A549 treated with AZD9567 at 1 μM for 4 hours (cell line): Measurements from ENCODE around the gene SPATA19. TPM values are rescaled to one million over a fixed set of nuclear protein-coding genes. Genes with fewer than 3 reads are reported as not detected.

Experiments
- total RNA-seq: library from RNA; stranded (reverse); fragments of 200-300 nt; extraction: Qiagen RNA extraction; gene quantifications from 5 replicates; pipeline ENCODE4 v1.2.3, GENCODE V29; 2022; ENCODE audit not compliant: insufficient read depth

SPATA19 gene, protein sequence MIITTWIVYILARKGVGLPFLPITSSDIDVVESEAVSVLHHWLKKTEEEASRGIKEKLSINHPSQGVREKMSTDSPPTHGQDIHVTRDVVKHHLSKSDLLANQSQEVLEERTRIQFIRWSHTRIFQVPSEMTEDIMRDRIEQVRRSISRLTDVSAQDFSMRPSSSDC
- not detected in 5 replicates for total RNA-seq

DNA sequence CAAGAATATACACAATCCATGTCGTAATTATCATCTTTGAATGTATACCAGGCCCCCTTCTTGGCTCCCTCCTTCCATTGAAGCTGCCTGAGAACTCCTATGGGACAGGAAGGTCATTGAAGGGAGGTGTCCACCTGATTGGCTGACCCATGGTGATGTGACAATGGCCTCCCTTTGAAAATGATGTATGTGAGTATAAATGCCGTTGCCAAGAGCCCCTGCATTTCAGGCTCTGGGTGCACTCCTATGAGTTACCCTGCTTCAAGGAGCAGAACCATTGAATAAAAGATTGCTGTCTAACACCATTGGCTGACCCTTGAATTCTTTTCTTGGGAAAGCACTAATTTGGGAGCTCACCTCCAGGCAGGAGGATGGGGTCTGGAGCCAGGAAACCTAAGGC is at the start of gene SPATA19:
Gene SPATA19 (minus strand): TSS at position 101 of the 400 bp plus-strand sequence. CDS start 67 bp downstream, at position 34.

Other genes with a start within 250 kb of the SPATA19 start
- gene IGSF9B, start 111.5 kb upstream of the SPATA19 start, total RNA-seq: 1.4 to 2.2 TPM (median 2.0 TPM) in 4 of 5 replicates, not detected in the other
- gene JAM3, start 223.6 kb upstream of the SPATA19 start, total RNA-seq: 3.6 to 10.0 TPM (median 4.2 TPM) in 5 replicates